HUES6 (cell line): ENCODE results near the gene RRAGD.

Experiments used
- H3K27ac ChIP-seq: 2 replicates; pipeline ENCODE4 v1.7.0; 2013; ENCODE audit warnings: low read depth, mild to moderate bottlenecking, low read length, inconsistent platforms
- H3K27me3 ChIP-seq: 2 replicates; pipeline ENCODE4 v1.6.1; 2013; ENCODE audit warnings: low read length; ENCODE audit not compliant: control insufficient read depth, insufficient read depth
- H3K36me3 ChIP-seq: 2 replicates; pipeline ENCODE4 v1.6.1; 2013; ENCODE audit warnings: low read length; ENCODE audit not compliant: control insufficient read depth, insufficient read depth
- H3K4me1 ChIP-seq: 2 replicates; pipeline ENCODE4 v1.6.1; 2013; ENCODE audit warnings: low read length; ENCODE audit not compliant: control insufficient read depth, insufficient read depth
- H3K4me3 ChIP-seq: 2 replicates; pipeline ENCODE4 v1.5.1; 2013; ENCODE audit warnings: low read depth, low read length
- H3K9ac ChIP-seq: one replicate; pipeline ENCODE4 v1.6.1; 2013; ENCODE audit warnings: mild to moderate bottlenecking, low read length
- H3K9me3 ChIP-seq: 2 replicates; pipeline ENCODE4 v1.6.1; 2013; ENCODE audit warnings: low read depth, low read length; ENCODE audit not compliant: control insufficient read depth, insufficient read depth

RRAGD gene

GRCh38 chr6:89346433-89346832, 65.6 kb downstream of the RRAGD start:
- Histone ChIP-seq H3K36me3 (peaks cover 6% of the 10 kb centered on the region), H3K9me3 (no peaks in the 10 kb centered on the region), H3K27me3 (peaks cover 2% of the 10 kb centered on the region; the same call in 1 of the 2 replicates), H3K4me1 (peaks cover 34% of the 10 kb centered on the region), H3K9ac (no peak overlapping the region), H3K27ac (no peak overlapping the region), H3K4me3 (no peak overlapping the region)

- Histone ChIP-seq H3K9me3 (no peaks in the 10 kb centered on the region), H3K36me3 (peaks cover 18% of the 10 kb centered on the region), H3K4me3 (no peak overlapping the region), H3K4me1 (no peaks in the 10 kb centered on the region; the same call in 1 of the 2 replicates), H3K27ac (no peak overlapping the region), H3K9ac (no peak overlapping the region), H3K27me3 (no peaks in the 10 kb centered on the region)
Measured at GRCh38 chr6:89339565-89339964, 72.5 kb downstream of the RRAGD start.

GRCh38 chr6:89335164-89335563, 76.9 kb downstream of the RRAGD start:
- peaks cover 11% of the 10 kb centered on the region for H3K36me3 ChIP-seq

GRCh38 chr6:89330910-89331309, 81.2 kb downstream of the RRAGD start:
- no peaks in the 10 kb centered on the region for H3K27me3 ChIP-seq
- no peak overlapping the region for H3K4me3 ChIP-seq
- H3K36me3 ChIP-seq: peaks cover 13% of the 10 kb centered on the region
- H3K9ac ChIP-seq: no peak overlapping the region
- H3K4me1 ChIP-seq: no peaks in the 10 kb centered on the region
- no peaks in the 10 kb centered on the region for H3K9me3 ChIP-seq
- H3K27ac ChIP-seq: no peak overlapping the region

More at GRCh38 chr6:89335164-89335563, 76.9 kb downstream of the RRAGD start:
- no peaks in the 10 kb centered on the region for H3K9me3 ChIP-seq
- no peaks in the 10 kb centered on the region for H3K27me3 ChIP-seq
- no peaks in the 10 kb centered on the region for H3K4me1 ChIP-seq
- H3K4me3 ChIP-seq: no peak overlapping the region
- no peak overlapping the region for H3K27ac ChIP-seq
- H3K9ac ChIP-seq: no peak overlapping the region

GRCh38 chr6:89328976-89329375, 83.1 kb downstream of the RRAGD start:
- Histone ChIP-seq H3K4me1 (no peaks in the 10 kb centered on the region), H3K4me3 (no peak overlapping the region), H3K36me3 (peaks cover 7% of the 10 kb centered on the region), H3K9me3 (no peaks in the 10 kb centered on the region), H3K9ac (no peak overlapping the region), H3K27ac (no peak overlapping the region), H3K27me3 (no peaks in the 10 kb centered on the region)

- 0 out of 2 replicates have a peak, but pooled peaks cover 8% of the 10 kb centered on the region for H3K4me1 ChIP-seq
- H3K4me3 ChIP-seq: no peak overlapping the region
- H3K36me3 ChIP-seq: peaks cover 3% of the 10 kb centered on the region
- peaks cover 23% of the 10 kb centered on the region for H3K9me3 ChIP-seq
- H3K9ac ChIP-seq: no peak overlapping the region
- no peak overlapping the region for H3K27ac ChIP-seq
- H3K27me3 ChIP-seq: no peaks in the 10 kb centered on the region
Measured at GRCh38 chr6:89324304-89324703, 87.8 kb downstream of the RRAGD start.

- Histone ChIP-seq H3K9me3 (peaks cover 23% of the 10 kb centered on the region), H3K9ac (no peak overlapping the region), H3K4me1 (0 out of 2 replicates have a peak, but pooled peaks cover 8% of the 10 kb centered on the region), H3K27me3 (no peaks in the 10 kb centered on the region), H3K36me3 (no peaks in the 10 kb centered on the region), H3K27ac (no peak overlapping the region), H3K4me3 (no peak overlapping the region)
Measured at GRCh38 chr6:89323511-89323971, 88.5 kb downstream of the RRAGD start.

GRCh38 chr6:89321131-89321970, 90.7 kb downstream of the RRAGD start:
- Histone ChIP-seq H3K27me3 (no peaks in the 10 kb centered on the region), H3K9me3 (peaks cover 23% of the 10 kb centered on the region), H3K4me1 (peaks cover 12% of the 10 kb centered on the region; the same call in 1 of the 2 replicates), H3K4me3 (no peak overlapping the region), H3K27ac (no peak overlapping the region), H3K9ac (no peak overlapping the region), H3K36me3 (no peaks in the 10 kb centered on the region)

GRCh38 chr6:89320012-89320559, 92.0 kb downstream of the RRAGD start:
- H3K27ac ChIP-seq: no peak overlapping the region
- no peak overlapping the region; the same call in 1 of the 2 replicates for H3K4me3 ChIP-seq
- peaks cover 12% of the 10 kb centered on the region; the same call in 1 of the 2 replicates for H3K4me1 ChIP-seq

GRCh38 chr6:89317067-89317466, 95.0 kb downstream of the RRAGD start:
- no peak overlapping the region for H3K27ac ChIP-seq
- peaks cover 23% of the 10 kb centered on the region for H3K9me3 ChIP-seq
- H3K36me3 ChIP-seq: no peaks in the 10 kb centered on the region
- no peaks in the 10 kb centered on the region for H3K27me3 ChIP-seq
- H3K4me3 ChIP-seq: no peak overlapping the region
- peaks cover 9% of the 10 kb centered on the region for H3K4me1 ChIP-seq
- H3K9ac ChIP-seq: no peak overlapping the region

More at GRCh38 chr6:89320012-89320559, 92.0 kb downstream of the RRAGD start:
- Histone ChIP-seq H3K36me3 (no peaks in the 10 kb centered on the region), H3K9me3 (peaks cover 23% of the 10 kb centered on the region), H3K9ac (no peak overlapping the region), H3K27me3 (no peaks in the 10 kb centered on the region)

- Histone ChIP-seq H3K4me1 (peaks cover 20% of the 10 kb centered on the region), H3K4me3 (no peak within 1 kb of the TSS), H3K27me3 (no peaks in the 10 kb centered on the region), H3K9me3 (peaks cover 8% of the 10 kb centered on the region), H3K27ac (no peak within 1 kb of the TSS), H3K9ac (no peak within 1 kb of the TSS), H3K36me3 (no peaks in the 10 kb centered on the region)
Measured at GRCh38 chr6:89315249-89315885, 96.7 kb downstream of the RRAGD start, which contains the start of gene GABRR2. Gene GABRR2, minus strand, starts transcription at chr6:89315299. Its CDS starts 134 bp downstream, at chr6:89315165.
